BJ (cell line): Measurements from ENCODE around the gene NACC2. TPM values are rescaled to one million over a fixed set of nuclear protein-coding genes. Genes with fewer than 3 reads are reported as not detected.
"Not testable (repeated sequence)": the region's sequence is repeated elsewhere in the genome, so short reads cannot be mapped to it uniquely, and the experiment has no call there.

ENCODE experiments used
- CTCF ChIA-PET: fragments of 350-600 bp; formaldehyde crosslinking; extraction: SDS; loops from one replicate; lab custom pipeline; 2021; ENCODE audit warnings: antibody characterized with exemption, inconsistent platforms; lab: Yijun Ruan, JAX
- POLR2A ChIA-PET: fragments of 300-600 bp; sonication (Branson Sonifier 250); formaldehyde crosslinking; extraction: SDS; loops from one replicate; lab custom pipeline; 2021; ENCODE audit warnings: antibody characterized with exemption; lab: Charles Lee
- DNase-seq: peaks from one replicate; pipeline ENCODE4 v3.0.0-alpha.2; 2011; ENCODE audit warnings: low read depth
- H3K27me3 ChIP-seq: 2 replicates; pipeline ENCODE4 v1.6.0; 2011; ENCODE audit warnings: low read length; ENCODE audit not compliant: control insufficient read depth, insufficient read depth
- H3K36me3 ChIP-seq: 2 replicates; pipeline ENCODE4 v1.5.1; 2011; ENCODE audit warnings: low read length; ENCODE audit not compliant: control insufficient read depth, insufficient read depth
- H3K4me3 ChIP-seq: 2 replicates; pipeline ENCODE4 v1.5.1; 2011; ENCODE audit warnings: low read depth, mild to moderate bottlenecking, control low read depth, low read length
- CTCF ChIP-seq: IDR thresholded peaks from 2 replicates; pipeline ENCODE4 v1.5.1; 2011; ENCODE audit warnings: low read depth, mild to moderate bottlenecking, control low read depth, inconsistent platforms, low read length, moderate library complexity; ENCODE audit not compliant: insufficient read depth
- polyA plus RNA-seq: library from polyadenylated mRNA; depleted of rRNA; stranded (reverse); fragments of >200 nt; gene quantifications from 2 replicates; pipeline ENCODE4 v1.2.3, GENCODE V29; 2011

NACC2 gene
- polyA plus RNA-seq, 1 experiment, result 19.2 TPM

- ChIA-PET POLR2A (no interaction called here), CTCF (no interaction called here)
- Histone ChIP-seq H3K4me3 (no peak overlapping the region), H3K27me3 (no peaks in the 10 kb centered on the region), H3K36me3 (no peaks in the 10 kb centered on the region)
- TF ChIP-seq CTCF, result no peak
- no peak for DNase-seq
These were observed 8.8 kb upstream of the NACC2 start for GRCh38 chr9:136103651-136104487.

GRCh38 chr9:136101615-136102074 is 6.6 kb upstream of the NACC2 start:
- H3K36me3 ChIP-seq, CTCF ChIA-PET, DNase-seq, POLR2A ChIA-PET, H3K27me3 ChIP-seq, H3K4me3 ChIP-seq: not testable (repeated sequence)

GRCh38 chr9:136100700-136101614 is 5.9 kb upstream of the NACC2 start:
- POLR2A ChIA-PET, result no interaction called here
- Histone ChIP-seq H3K27me3 (no peaks in the 10 kb centered on the region), H3K36me3 (no peaks in the 10 kb centered on the region), H3K4me3 (no peak overlapping the region)
- TF ChIP-seq CTCF, result no peak
- no peak for DNase-seq
- CTCF ChIA-PET, result no interaction called here

- POLR2A ChIA-PET, result no interaction called here
- CTCF ChIA-PET, result no interaction called here
- H3K27me3 ChIP-seq, result no peaks in the 10 kb centered on the region
- TF ChIP-seq CTCF, result no peak
- no peak for DNase-seq
- H3K36me3 ChIP-seq, result no peaks in the 10 kb centered on the region
- H3K4me3 ChIP-seq, result no peak overlapping the region
These were observed 4.5 kb upstream of the NACC2 start for GRCh38 chr9:136099542-136099941.

GRCh38 chr9:136098844-136099243 is 3.8 kb upstream of the NACC2 start:
- DNase-seq, result no peak
- ChIA-PET POLR2A (no interaction called here), CTCF (interaction anchor here (1.3 kb wide), 1 partner anchor 24 kb away, joined by 4 read pairs; no protein-coding TSS in a partner anchor)
- no peak for TF ChIP-seq CTCF
- Histone ChIP-seq H3K4me3 (no peak overlapping the region), H3K27me3 (no peaks in the 10 kb centered on the region), H3K36me3 (no peaks in the 10 kb centered on the region)
